GM19395 (cell line): ENCODE data around the gene PALLD.
"Not testable (repeated sequence)": the region's sequence is repeated elsewhere in the genome, so short reads cannot be mapped to it uniquely, and the experiment has no call there.

Experiments
- ATAC-seq: cut with Tn5 transposase; IDR thresholded peaks from one replicate; pipeline ENCODE4 v1.9.1; 2021; ENCODE audit warnings: mild to moderate bottlenecking, moderate library complexity; ENCODE audit not compliant: unreplicated experiment

Gene PALLD

GRCh38 chr4:168917138-168917779, 420.4 kb downstream of the PALLD start:
- no peak for ATAC-seq

DNA sequence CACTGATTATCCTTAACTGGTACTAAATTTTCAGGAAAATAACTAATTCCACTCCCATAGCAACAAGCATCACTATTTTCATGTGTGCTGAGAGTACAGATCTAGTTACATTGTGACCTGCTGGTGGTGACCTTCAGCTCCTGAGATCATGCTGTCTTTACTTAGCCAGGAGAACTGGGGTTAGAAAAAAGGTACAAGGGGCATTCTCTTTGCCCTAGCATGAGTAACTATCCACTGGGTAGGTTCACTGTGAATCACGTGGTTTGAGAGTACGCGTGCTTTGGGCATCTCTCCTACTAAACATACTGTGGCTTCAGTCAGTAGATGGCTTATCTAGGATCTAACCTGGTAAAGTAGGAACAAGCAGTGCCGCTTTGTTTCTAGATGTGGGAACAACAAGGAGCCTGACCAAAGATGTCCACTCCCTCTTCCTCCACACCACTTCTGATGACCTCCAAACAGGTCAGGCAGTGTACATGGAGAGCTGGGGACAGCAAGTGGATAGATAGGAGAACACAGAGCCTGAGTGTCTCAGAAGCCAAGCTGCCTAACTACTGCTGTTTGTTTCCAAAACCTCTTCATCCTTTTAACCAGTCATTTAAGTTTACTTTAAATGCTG, 423.0 kb downstream of the PALLD start:
- no peak for ATAC-seq

DNA sequence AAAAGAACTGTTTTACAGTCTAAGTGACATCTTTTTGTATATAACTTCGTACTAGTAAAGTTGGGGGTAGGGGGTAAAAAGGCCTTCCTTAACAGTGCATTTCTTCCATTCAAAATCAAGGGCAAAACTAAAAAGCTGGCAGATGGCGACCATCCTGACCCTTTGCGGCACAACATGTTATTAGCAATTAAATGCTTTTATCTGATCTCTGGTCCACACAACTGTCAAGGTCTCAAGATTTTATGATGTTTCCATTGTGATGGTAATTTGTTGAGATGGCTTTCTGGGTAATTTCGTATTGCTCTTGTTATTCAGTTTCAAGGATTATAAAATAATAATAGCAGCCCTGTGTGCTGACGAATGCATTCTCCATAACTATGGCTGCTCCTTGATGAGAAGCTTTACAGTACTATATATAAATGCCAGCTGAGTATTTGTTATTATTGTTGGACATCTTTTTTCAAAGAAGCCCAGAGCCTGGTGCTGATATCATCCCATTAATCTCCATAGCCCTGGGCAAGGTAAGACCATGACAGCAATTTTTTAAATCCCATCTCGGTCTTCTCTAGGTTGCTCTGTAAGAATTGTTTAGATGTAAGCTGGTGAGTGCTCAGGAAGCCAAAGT, 423.7 kb downstream of the PALLD start:
- ATAC-seq, result no peak

GRCh38 chr4:168923526-168924194, 426.8 kb downstream of the PALLD start:
- ATAC-seq, result peak; percentile 81

DNA sequence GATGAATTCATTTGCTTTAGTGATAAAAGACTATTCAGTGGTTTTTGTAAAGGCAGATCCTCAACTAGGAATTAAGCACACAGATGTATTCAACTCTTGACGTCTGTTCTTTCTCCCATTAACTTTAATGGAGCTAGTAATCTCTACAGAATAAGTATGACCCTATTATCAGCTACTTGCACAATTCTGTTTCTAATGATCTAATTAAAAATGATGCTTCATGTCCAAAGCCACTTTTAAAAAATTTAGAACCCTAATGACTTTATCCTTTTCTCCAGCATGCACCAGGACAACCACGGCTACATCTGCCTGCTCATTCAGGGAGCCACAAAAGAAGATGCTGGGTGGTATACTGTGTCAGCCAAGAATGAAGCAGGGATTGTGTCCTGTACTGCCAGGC, 427.8 kb downstream of the PALLD start:
- ATAC-seq, result no peak

GRCh38 chr4:168925789-168926490, 429.1 kb downstream of the PALLD start:
- ATAC-seq, result no peak

- no peak for ATAC-seq
Measured at GRCh38 chr4:168928346-168928745, 431.5 kb downstream of the PALLD start.

DNA sequence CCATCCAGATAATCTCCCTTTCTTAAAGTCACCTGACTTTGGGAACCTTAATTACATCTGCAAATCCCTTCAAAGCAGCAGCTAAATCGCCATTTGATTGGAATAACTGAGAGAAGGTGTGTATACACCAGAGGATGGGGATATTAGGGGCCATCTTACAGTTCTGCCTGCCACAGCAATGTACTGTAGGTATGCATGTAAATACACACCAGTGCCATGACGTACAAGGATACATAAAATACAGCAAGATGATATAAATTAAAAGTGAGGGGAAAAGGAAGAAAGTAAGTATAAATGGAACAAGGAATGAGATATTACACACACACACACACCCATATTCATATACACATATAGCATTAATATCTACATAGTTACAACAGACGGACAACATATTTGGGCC, 432.0 kb downstream of the PALLD start:
- ATAC-seq, result no peak

DNA sequence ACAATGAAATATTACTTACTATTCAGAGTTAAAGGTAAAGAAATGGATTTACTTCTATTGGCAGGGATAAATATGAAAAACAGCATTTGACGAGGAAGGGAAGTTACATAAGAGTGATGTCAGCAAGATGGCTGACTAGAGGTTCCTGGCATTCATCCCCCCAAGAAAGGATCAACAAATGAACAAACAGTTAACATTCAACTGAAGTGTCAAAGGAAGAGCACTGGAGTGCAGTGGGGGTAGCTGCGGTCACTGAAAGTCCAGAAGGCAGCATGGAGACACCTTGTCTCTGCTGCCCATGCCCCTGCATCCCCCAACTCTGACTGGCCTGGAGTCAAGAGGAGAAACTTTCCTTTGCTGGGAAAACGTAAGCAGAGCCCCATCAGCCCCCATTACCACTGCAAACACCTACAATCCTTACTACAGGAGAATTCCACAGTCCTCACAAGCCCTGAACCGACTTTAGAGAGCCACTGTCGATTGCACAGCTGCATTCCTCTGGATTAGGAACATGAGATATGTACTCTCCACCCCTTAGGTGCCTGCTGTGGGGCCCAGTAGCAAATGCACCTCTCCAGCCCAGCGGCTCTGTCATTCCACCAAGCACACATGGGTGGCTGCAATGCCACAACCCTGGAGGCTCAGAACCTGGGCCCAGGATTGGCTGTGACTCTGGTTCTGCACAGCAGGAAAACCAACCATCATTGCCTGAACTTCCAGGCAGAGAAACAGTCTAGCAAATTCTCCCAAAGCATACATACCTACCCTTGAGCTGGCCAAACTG, 433.8 kb downstream of the PALLD start:
- ATAC-seq, result no peak

DNA sequence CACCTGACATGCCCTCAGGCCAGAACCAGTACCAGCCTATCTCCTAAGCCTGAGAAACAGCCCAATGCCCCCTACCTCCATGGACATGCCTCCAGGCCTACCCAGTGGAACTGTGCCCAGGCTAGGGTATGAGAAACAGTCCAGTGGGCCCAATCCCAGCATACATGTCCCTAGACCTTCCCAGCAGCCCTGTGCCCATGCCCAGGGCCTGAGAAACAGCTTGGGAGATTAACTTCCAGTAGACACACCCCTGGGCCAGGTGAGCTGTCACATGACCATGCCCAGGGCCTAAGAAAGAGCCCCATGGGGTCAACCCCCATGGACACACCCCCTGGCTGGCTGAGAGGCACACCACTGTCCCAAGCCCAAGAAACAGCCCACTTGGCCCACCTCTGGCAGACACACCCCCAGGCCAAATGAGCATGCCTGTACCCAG, 434.4 kb downstream of the PALLD start:
- no peak for ATAC-seq

DNA sequence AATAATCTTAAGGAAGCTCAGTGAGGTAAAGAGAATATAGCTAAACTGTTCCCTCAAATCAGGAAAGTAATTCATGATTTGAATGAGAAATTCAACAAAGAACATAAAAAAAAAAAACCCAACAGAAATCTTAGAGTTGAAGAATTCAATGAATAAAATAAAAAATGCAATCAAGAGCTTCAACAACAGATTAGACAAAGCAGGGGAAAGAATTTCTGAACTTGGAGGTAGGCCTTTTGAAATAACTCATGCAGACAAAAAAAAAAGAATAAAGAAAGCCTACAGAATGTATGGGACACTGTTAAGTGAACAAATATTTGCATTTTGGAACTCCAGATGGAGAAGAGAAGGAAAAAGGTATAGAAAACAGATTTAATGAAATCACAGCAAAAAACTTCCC, 435.3 kb downstream of the PALLD start:
- no peak for ATAC-seq

GRCh38 chr4:168933423-168933822, 436.6 kb downstream of the PALLD start:
- ATAC-seq, result no peak

DNA sequence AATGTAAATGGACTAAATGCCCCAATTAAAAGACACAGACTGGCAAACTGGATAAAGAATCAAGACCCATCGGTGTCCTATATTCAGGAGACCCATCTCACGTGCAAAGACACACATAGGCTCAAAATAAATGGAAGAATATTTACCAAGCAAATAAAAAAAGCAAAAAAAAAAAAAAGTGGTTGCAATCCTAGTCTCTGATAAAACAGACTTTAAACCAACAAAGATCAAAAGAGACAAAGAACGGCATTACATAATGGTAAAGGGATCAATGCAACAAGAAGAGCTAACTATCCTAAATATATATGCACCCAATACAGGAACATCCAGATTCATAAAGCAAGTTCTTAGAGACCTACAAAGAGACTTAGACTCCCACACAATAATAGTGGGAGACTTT, 440.6 kb downstream of the PALLD start:
- not testable (repeated sequence) for ATAC-seq

- ATAC-seq, result no peak
Measured at GRCh38 chr4:168942985-168943384, 446.1 kb downstream of the PALLD start.

GRCh38 chr4:168945291-168945690, 448.4 kb downstream of the PALLD start:
- no peak for ATAC-seq

- ATAC-seq, result not testable (repeated sequence)
Measured at GRCh38 chr4:168952821-168953246, 456.0 kb downstream of the PALLD start.

DNA sequence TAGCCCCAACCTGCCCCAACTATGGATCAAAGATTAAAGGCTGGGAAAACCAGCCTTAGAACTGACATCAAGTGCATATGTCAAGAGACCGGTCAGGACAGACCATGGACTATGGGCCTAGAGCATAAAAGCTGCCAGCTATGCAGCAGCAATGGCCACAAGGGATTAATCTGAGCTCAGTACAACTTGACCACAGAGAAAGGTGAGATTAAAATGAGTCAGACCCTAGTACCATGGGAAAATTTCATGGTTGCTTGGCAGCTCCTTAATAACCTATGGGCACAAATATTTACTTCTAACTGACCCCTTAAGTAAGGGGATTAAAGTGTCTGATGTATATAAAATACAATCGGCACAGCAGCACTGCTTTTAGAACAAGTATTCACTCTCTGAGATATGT, 458.8 kb downstream of the PALLD start:
- ATAC-seq, result no peak

GRCh38 chr4:168960716-168961115, 463.9 kb downstream of the PALLD start:
- no peak for ATAC-seq

GRCh38 chr4:168972596-168972995, 475.7 kb downstream of the PALLD start:
- no peak for ATAC-seq
